Femur (tissue), 1 donor: ENCODE measurements around the gene NQO2.
"Not testable (repeated sequence)": the region's sequence is repeated elsewhere in the genome, so short reads cannot be mapped to it uniquely, and the experiment has no call there.

Source experiments
- DNase-seq: peaks from one replicate; pipeline ENCODE4 v3.0.0-alpha.2; 2017

The NQO2 gene

DNA sequence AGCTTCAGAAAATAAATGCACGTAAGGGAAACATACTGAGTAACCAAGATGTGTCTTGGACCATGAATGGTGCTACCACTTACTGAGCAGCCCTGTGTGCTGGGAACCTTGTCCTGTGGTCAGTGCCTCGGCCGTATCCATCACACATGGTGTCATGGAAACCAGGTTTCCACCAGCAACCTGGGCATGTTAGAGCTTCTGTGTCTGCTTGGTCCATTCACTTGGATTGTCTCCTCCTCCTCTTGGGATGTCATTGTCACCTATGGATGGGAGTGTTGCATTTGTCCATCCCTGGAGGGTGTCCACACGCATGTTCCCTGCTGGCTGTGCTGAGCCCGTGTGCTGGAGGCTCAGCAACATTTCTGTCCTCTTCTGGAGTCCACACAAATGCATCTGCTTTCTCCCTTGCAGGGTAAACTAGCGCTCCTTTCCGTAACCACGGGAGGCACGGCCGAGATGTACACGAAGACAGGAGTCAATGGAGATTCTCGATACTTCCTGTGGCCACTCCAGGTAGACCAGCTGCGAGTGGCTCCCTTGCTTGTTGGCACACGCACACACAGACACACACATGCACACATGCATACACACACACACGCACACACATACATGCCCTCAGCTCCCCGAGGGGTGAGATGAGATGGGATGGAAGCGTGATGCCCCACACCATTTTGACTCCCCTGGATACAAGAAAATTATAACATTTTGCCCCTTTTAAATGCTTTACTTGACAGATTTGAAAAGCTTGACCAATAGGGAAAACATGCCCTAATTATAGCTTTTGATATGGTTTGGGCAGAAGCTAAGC, 17.0 kb downstream of the NQO2 start:
- no peak for DNase-seq

- DNase-seq = no peak
Observed at GRCh38 chr6:3017304-3017703, 17.6 kb downstream of the NQO2 start.

DNA sequence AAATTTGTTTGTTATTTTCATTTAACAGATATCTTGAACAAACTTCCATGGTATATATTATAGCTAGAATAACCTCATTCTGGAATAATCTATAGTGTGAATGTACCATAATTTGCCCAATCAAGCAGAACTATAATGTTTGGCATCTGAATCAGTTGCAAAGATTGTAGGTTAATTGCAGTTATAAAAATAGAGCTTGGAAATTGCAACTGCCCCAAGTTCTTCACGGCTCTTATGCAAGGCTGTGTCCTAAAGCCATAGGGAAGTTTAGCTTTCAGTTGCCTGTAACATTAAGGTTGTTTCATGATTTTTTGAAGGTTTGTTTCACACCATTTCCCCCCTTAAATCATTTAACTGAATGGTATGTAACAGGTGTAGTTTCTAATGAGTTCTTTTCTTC, 19.4 kb downstream of the NQO2 start:
- DNase-seq = no peak

DNA sequence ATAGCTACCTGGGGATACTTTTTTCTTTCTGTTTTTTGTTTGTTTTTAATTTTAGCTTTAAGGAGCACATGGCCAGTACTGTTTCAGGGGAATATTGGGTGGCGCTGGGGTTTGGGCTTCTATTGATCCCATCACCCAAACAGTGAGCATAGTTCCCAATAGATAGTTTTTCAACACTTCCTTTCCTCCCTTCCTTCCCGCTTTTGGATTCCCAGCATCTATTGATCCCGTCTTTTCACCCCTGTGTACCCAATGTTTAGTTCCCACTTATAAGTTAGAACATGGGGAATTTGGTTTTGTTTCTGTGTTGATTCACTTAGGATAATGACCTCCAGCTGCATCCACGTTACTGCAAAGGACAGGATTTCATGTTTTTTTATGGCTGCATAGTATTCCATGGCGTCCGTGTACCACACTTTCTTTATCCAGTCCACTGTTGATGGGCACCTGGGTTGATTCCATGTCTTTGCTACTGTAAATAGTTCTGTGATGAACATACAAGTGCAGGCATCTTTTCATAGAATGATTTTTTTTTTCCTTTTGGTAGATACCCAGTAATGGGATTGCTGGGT, 20.1 kb downstream of the NQO2 start:
- DNase-seq = no peak

DNA sequence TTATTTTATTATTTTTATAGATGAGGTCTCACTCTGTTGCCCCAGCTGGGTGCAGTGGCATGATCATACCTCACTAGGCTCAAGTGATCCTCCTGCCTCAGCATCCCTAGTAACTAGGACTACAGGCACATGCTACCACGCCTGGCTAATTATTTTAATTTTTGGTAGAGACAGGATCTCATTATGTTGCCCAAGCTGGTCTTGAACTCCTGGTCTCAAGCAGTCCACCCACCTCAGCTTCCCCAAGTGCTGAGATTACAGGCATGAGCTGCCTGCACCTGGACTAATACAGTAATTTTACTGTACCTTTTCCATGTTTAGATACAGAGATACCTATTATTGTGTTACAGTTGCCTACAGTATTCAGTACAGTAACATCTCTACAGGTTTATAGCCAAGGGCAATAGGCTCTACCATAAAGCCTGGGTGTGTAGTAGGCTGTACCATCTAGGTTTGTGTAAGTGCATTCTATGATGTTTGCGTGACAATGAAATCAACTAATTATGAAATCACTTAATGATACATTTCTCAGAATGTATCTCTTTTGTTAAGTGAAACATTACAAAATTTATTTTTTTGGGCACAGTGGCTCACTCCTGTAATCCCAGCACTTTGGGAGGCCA, 21.4 kb downstream of the NQO2 start:
- DNase-seq = not testable (repeated sequence)

GRCh38 chr6:3022765-3023662, 23.3 kb downstream of the NQO2 start:
- no peak for DNase-seq

DNA sequence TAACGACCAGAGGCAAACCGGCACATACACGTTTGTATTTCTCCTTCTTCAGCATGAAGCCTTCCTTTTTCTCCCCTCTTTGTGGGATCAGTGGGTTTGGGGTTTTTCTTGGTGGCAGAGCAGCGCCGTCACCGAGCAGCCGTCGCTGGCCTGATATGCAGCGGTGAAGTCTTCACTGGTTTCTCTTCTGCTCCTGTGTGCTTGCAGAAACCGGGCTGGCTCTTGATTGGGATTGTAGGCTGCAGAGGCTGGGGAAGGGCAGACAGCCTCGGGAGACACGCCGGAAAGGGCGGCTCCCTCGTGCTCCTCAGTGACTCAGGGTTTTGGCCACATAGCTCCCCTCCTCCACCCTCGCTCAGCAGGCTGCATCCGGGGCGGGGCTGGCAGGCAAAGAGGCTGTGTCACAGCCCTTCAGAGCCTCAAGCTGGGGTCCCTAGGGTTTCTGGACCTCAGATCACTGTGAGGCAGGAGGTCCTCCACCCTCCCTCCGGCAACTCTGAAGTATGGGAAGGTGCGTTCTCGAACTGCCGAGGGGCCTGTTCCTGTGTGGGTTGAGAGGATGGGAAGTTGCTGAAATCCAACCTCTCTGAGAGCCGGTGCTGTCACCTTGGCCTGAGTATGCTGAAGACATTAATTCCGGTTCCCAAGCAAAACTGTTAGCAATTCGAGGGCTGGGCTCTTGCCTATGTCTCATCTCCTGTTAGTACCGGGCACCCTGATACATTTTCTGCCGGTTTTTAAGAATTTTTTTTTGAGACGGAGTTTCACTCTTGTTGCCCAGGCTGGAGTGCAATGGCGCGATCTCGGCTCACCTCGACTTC, 24.2 kb downstream of the NQO2 start:
- peak; percentile 90 for DNase-seq

DNA sequence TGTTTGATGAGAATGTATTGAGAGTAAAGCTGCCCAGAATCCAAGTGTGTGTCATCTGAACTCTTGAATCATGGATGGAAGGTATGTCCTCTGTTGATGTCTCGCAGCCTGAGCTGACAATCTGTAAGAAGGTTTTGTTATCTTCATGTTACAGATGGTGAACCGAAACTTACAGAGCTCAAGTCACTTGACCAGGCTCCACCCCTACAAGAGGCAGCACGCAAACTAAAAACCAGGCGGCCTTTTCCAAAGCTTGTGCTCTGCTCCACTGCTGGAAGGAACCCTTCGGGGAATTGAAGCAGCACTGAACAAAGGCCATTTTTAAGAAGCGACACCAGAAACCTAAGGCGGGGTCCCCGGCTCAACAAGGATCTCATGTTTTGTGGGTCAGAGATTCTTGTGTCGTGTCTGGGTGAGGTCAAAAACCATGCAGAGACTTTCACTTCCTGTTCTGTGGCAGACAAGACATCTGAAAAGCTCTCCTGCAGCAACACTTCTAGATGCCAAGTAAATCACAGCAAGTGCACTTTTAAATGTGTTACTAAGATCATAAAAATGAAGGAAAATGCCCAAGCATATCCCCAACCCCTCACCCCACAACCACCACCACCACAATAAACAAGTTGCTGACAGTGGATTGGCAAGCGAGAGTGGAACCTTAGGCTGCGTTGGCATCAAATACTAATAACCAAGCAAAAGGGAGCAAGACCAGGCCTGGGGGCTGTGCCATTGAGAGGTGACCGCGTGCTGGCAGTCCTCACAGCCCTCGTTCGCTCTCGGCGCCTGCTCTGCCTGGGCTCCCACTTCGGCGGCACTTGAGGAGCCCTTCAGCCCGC, 27.3 kb downstream of the NQO2 start:
- DNase-seq = no peak

GRCh38 chr6:3028156-3028555, 28.5 kb downstream of the NQO2 start:
- DNase-seq = not testable (repeated sequence)

DNA sequence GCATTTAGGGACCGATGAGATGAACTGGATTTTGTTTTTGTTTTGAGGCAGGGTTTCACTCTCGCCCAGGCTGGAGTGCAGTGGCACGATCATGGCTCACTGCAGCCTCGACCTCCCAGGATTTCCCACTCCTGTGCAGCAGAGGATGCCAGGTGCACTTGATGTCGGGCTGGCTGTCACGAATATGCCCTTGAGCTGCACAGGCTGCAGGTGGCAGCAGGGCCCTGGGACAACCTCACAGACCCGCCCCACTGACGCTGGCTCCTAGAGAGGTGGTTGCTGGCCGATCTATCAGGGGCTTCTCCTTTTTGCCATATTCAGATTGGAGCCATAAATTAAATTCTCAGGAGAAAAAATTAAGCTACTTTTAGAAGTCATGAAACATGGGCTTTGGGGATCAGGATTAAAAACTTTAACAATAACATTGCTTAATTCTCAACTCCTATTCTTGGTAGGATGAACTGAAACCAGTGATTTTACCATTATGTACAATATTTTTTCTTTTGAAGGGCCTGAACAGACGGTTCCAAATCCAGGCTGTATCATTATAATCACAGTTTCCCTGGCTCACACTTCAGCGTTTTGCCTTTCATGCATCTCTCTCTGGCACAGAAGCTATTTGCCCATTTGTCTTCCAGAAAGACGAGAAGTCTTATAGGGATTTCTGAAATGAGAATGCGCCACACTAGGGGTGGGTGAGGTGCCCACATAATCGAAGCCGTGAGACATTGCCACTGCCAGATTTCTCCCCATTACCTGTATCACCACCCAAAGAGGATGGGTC, 32.4 kb downstream of the NQO2 start:
- DNase-seq = no peak

DNA sequence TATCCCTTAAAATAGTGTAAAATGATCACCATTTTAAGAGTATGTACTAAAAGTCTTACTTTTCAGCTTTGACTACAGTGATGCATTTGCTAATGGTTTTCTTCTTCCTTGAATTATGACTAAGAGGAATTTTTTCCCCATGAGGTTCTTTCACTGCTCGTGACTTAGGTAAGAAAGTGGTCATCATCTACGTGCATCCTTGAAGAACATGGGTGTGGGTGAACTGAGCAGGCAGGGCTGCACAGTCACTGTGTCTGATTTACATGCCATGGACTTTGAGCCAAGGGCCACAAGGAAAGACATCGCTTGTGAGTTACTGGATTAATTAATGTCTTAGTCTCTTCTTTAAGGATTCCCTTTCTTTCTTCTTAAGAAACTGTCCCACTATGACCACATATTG, 33.3 kb downstream of the NQO2 start:
- DNase-seq = no peak

DNA sequence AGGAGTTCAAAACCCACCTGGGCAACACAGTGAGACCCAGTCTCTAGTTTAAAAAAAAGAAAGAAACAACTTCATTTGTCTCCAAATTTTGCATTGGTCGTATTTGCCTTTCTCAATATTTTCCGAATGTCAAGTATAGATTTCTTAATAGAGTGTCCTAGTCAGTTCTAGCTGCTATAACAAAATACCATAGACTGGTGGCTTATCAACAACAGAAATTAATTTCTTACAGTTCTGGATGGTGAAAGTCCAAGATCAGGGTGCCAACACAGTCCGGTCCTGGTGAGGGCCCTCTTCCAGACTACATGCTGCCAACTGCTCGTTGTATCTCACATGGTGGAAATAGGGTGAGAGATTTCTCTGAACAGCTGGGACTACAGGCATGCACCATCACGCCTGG, 34.0 kb downstream of the NQO2 start:
- no peak for DNase-seq

GRCh38 chr6:3035397-3035796, 35.7 kb downstream of the NQO2 start:
- DNase-seq = no peak

DNA sequence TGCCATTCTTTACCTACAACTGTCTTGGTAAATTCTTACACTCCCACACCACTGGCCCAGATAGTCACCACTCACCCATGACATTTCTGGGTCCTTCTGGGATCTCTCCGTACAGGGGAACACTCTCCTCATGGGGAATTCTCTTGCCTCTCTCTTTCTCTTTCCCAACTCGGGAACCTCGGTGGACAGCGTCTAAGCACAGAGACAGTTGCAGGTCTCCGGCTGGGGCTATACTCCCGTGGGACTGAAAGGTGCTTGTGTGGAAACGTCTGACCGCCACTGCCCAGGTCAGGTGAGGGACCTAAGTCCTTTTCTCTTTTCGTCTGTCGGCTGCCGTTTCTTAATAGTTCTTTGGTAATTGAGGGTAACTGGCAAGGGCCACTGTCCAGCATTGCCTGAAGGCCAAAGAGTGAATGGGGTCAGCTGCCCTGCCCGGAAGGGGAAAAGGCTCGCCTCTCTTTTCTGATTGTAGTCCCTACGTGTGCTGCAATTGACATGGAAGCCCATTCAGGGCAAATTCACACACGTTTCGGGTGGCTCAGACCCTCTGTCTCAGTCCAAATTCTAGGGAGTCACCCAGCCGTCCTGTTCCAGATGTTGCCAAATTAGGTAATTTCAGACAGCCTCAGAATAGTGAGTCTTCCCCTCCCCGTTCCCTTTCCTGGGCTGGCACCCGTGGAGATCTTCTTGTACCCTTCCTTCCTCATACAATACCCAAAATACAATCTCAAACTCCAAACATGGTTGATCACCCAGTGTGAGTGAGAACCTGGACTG, 37.4 kb downstream of the NQO2 start:
- DNase-seq = no peak

DNA sequence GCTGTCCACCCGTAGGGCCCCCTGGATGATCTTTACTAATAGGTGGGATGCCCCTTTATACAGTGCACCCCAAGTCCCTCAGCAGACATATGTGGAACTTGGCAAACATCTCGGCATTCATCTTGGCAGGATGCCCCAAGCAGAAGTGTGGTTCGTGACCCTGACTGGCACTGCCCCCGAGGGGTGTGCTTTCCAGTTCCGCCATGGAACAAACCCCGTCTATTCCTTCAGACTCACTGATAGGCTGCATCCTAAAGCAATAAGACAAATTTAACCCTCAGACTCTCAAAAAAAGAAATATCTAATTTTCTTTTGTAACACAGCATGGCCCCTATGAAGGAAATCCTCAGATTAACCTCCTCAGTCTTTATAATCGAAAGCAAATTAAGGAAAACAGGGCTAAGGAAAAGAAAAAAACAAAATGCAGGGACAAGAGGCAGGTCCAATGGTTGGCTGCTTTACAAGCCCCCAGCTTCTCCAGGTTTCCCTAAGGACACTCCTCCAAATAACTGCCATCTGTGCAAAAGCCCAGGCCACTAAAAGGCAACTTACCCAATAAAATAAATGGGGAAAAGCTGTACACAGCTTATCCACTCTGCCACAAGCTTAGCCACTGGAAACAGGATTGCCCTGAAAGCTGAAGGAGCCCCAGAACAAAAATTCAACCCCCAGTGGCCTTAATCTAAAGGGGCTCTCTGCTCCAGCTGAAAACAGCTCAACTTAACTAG, 38.1 kb downstream of the NQO2 start:
- DNase-seq = no peak

- no peak for DNase-seq
Observed at GRCh38 chr6:3039384-3039783, 39.7 kb downstream of the NQO2 start.

DNA sequence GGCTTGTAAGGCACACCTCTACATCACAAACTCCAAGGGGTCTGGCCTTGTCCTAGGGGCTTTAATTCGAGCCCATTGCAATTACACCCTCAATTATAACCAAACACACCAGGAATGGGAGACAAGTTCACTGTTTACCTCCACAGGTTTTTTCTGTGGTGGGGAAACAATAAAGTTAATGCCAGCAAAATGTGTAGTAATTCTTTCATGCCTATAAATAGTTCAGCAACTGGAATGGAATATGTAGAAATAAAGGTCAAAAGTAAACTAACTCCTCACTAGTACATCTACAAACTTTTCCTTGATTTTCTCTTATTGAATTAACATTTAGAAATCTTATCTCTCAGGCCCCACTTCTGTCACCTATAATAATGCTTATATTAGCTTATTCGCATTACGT, 41.5 kb downstream of the NQO2 start:
- DNase-seq = no peak

- no peak for DNase-seq
Observed at GRCh38 chr6:3041606-3042005, 41.9 kb downstream of the NQO2 start.

GRCh38 chr6:3045369-3045768, 45.7 kb downstream of the NQO2 start:
- no peak for DNase-seq
